Ishikawa (cell line): ENCODE data around the gene KCNAB2.

Source experiments
- CEBPB ChIP-seq: IDR thresholded peaks from 2 replicates; pipeline ENCODE4 v1.6.1; 2012
- CREB1 ChIP-seq: IDR thresholded peaks from 2 replicates; pipeline ENCODE4 v1.6.1; 2012; ENCODE audit warnings: low read depth
- EGR1 ChIP-seq: IDR thresholded peaks from 2 replicates; pipeline ENCODE4 v1.6.1; 2012
- EP300 ChIP-seq: IDR thresholded peaks from 2 replicates; pipeline ENCODE4 v1.6.1; 2012; ENCODE audit warnings: borderline replicate concordance
- FOXM1 ChIP-seq: IDR thresholded peaks from 2 replicates; pipeline ENCODE4 v1.6.1; 2012; ENCODE audit warnings: low read depth, borderline replicate concordance
- NFIC ChIP-seq: IDR thresholded peaks from 2 replicates; pipeline ENCODE4 v1.6.1; 2012
- RAD21 ChIP-seq: IDR thresholded peaks from 2 replicates; pipeline ENCODE4 v1.6.1; 2012; ENCODE audit warnings: low read depth
- TAF1 ChIP-seq: IDR thresholded peaks from 2 replicates; pipeline ENCODE4 v1.6.1; 2012; ENCODE audit warnings: low read depth, mild to moderate bottlenecking
- TCF12 ChIP-seq: IDR thresholded peaks from 2 replicates; pipeline ENCODE4 v1.6.1; 2012; ENCODE audit warnings: low read depth
- TEAD4 ChIP-seq: IDR thresholded peaks from 2 replicates; pipeline ENCODE4 v1.6.1; 2012
- YY1 ChIP-seq: IDR thresholded peaks from 2 replicates; pipeline ENCODE4 v1.6.1; 2012; ENCODE audit warnings: low read depth
- ZBTB7A ChIP-seq: IDR thresholded peaks from 2 replicates; pipeline ENCODE4 v1.6.1; 2012; ENCODE audit warnings: low read depth
- TF ChIP-seq, protein P1 (sequence below): IDR thresholded peaks from 2 replicates; pipeline ENCODE4 v1.6.1; 2012
- TF ChIP-seq, protein P2 (sequence below): IDR thresholded peaks from 2 replicates; pipeline ENCODE4 v1.6.1; 2012; ENCODE audit warnings: low read depth, mild to moderate bottlenecking
- TF ChIP-seq, protein P3 (sequence below): IDR thresholded peaks from 2 replicates; pipeline ENCODE4 v1.6.1; 2012

KCNAB2 gene

DNA sequence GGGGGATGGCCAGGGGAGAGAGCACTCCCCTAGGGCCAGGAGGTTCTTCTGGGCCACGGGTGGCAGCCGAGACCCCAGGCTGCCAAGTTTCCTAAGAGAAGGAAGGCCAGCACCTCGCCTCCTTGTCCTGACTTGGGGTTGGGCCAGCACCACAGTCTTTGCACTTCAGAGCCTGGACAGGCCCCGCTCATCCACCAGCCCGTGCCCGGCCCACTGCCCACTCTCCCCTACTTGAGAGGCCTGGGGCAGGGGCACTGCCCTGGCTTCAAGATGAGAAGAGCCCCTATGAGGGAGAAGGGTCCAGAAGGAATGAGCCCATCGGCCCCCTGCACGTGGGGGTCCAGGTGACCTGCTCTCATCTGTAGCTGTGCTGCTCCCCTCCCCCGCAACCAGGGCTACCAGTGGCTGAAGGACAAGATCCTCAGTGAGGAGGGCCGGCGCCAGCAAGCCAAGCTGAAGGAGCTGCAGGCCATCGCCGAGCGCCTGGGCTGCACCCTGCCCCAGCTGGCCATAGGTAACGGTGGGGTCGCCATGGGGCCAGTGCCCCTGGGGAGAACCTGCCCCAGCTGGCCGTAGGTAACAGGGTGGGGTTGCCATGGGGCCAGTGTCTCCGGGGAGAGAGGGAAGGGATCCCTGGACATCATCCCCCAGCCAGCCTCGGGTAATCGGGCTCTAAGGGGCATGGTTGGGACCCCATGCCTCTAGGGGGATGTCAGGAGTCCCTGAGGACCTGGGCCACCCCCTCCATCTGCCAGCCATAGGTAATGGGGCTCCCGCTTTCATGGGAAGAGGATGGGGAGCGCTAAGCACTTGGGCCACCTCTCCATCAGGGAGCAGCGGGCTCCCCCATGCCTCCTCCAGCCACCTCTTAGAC, 50.8 kb downstream of the KCNAB2 start:
- TF ChIP-seq, protein P1, sequence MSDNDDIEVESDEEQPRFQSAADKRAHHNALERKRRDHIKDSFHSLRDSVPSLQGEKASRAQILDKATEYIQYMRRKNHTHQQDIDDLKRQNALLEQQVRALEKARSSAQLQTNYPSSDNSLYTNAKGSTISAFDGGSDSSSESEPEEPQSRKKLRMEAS, result no peak
- no peak for TF ChIP-seq CREB1
- no peak for TF ChIP-seq EP300
- no peak for TF ChIP-seq ZBTB7A
- TF ChIP-seq TEAD4, result no peak
- TF ChIP-seq TCF12, result no peak
- no peak for TF ChIP-seq FOXM1
- TF ChIP-seq, protein P2, sequence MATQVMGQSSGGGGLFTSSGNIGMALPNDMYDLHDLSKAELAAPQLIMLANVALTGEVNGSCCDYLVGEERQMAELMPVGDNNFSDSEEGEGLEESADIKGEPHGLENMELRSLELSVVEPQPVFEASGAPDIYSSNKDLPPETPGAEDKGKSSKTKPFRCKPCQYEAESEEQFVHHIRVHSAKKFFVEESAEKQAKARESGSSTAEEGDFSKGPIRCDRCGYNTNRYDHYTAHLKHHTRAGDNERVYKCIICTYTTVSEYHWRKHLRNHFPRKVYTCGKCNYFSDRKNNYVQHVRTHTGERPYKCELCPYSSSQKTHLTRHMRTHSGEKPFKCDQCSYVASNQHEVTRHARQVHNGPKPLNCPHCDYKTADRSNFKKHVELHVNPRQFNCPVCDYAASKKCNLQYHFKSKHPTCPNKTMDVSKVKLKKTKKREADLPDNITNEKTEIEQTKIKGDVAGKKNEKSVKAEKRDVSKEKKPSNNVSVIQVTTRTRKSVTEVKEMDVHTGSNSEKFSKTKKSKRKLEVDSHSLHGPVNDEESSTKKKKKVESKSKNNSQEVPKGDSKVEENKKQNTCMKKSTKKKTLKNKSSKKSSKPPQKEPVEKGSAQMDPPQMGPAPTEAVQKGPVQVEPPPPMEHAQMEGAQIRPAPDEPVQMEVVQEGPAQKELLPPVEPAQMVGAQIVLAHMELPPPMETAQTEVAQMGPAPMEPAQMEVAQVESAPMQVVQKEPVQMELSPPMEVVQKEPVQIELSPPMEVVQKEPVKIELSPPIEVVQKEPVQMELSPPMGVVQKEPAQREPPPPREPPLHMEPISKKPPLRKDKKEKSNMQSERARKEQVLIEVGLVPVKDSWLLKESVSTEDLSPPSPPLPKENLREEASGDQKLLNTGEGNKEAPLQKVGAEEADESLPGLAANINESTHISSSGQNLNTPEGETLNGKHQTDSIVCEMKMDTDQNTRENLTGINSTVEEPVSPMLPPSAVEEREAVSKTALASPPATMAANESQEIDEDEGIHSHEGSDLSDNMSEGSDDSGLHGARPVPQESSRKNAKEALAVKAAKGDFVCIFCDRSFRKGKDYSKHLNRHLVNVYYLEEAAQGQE, result no peak
- no peak for TF ChIP-seq YY1
- TF ChIP-seq NFIC, result no peak
- TF ChIP-seq CEBPB, result no peak
- TF ChIP-seq TAF1, result no peak
- TF ChIP-seq EGR1, result no peak
- TF ChIP-seq RAD21, result no peak
- TF ChIP-seq, protein P3, sequence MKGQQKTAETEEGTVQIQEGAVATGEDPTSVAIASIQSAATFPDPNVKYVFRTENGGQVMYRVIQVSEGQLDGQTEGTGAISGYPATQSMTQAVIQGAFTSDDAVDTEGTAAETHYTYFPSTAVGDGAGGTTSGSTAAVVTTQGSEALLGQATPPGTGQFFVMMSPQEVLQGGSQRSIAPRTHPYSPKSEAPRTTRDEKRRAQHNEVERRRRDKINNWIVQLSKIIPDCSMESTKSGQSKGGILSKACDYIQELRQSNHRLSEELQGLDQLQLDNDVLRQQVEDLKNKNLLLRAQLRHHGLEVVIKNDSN, result no peak

DNA sequence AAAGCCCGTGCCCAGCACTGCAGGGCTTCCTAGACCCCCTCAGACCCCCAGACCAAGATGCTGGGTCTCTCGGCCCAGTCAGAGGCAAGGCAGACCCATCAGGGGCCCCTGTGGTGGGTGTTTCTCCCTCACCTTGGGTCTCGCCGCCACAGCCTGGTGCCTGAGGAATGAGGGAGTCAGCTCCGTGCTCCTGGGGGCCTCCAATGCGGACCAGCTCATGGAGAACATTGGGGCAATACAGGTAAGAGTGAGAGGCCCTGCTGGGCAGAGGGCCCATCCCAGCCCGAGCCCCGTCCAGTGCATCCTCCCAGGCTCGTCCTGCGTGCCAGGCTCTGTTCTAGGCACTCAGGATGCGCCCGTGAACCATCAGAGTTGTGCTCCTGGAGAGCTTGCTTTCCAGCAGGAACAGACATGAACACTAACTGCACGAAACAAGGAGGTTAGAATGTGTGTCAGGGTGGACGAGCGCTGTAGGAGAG, 51.5 kb downstream of the KCNAB2 start:
- TF ChIP-seq, protein P2, result no peak
- TF ChIP-seq ZBTB7A (no peak), NFIC (no peak), CEBPB (no peak), EP300 (no peak), TEAD4 (no peak), RAD21 (no peak), TCF12 (no peak), EGR1 (no peak)

DNA sequence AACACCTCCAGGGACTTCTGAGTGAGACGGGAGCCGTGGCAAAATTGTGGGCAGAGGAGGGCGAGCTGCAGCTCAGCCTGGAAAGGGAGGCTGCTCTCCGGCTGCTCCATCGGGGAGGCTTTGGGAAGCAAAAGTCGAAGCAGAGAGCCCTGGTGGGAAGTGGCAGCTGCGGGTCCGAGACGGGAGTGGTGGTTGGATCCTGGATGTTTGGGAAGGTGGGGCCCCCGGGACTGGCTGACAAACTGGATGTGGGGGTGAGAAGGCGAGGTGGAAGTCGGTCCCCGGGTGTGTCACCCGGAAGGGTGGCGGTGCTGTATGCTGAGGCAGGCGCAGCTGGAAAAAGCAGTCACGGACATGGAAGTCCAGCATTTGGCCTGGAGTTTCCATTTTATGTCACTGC, 52.1 kb downstream of the KCNAB2 start:
- TF ChIP-seq FOXM1 (no peak), ZBTB7A (no peak), YY1 (no peak), NFIC (no peak), CREB1 (no peak), TAF1 (no peak)
- TF ChIP-seq, protein P1, result no peak
- TF ChIP-seq, protein P2, result no peak

DNA sequence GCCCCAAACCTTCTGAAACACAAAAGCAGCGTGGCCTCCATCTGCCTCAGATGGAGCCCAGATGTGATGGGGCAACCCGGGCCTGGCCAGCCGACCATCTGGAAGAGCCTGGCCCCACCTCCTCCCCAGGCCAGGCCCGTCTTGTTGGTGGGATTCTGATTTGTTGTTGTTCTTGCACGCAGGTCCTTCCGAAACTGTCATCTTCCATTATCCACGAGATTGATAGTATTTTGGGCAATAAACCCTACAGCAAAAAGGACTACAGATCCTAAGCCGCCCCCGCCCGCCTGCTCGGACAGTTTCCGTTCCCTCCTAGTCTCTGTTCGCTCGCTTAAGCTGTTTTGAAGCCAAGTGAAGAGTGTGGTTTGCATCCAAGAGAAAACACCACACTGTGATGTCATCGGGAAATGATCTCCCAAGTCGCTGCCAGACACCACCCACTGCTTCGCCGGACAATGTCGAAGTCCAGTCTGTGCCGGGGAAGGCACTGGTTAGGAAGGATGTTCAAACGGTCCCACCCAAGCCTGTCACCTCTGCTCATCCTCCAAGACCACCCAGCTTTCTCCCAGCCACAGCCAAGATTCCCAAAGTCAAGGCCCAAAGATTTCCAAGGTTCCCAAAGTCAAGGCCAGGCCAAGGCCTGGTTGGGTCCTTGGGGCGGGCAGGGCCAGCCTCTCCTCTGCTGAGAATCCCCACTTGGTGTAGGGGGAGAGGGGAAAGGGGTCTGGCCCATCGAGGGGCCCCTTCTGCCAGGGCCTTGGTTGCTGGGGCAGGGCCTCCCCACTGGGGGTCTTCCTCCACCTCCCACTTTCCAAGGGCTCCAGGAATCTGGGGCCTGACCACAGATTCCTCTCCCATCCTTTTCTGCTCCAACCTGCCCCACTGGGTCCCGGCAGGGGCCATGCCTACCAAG, 52.9 kb downstream of the KCNAB2 start:
- TF ChIP-seq TAF1 (no peak), CEBPB (no peak), TEAD4 (no peak), ZBTB7A (no peak), EP300 (no peak)
- TF ChIP-seq, protein P3, result no peak
- TF ChIP-seq, protein P2, result no peak
